Upper lobe of right lung (tissue), 1 donor: ENCODE data around the gene YAP1. TPM values are rescaled to one million over a fixed set of nuclear protein-coding genes. Genes with fewer than 3 reads are reported as not detected.
A peak's percentile ranks its signal among the peaks of the same experiment; 100 is the strongest.

Source experiments
- ATAC-seq: fragments of 200-7000 bp; cut with Tn5 transposase; one replicate; pipeline ENCODE4 v1.9.1; 2020; ENCODE audit warnings: mild to moderate bottlenecking, moderate library complexity
- DNase-seq: peaks from one replicate; pipeline ENCODE4 v3.0.0-alpha.2; 2020
- H3K27ac ChIP-seq: fragments of 200-600 bp; one replicate; pipeline ENCODE4 v1.8.0; 2022
- H3K27me3 ChIP-seq: fragments of 200-600 bp; one replicate; pipeline ENCODE4 v1.8.0; 2022; ENCODE audit warnings: mild to moderate bottlenecking
- H3K36me3 ChIP-seq: fragments of 200-600 bp; one replicate; pipeline ENCODE4 v1.8.0; 2022
- H3K4me1 ChIP-seq: fragments of 200-600 bp; one replicate; pipeline ENCODE4 v1.8.0; 2022
- H3K4me3 ChIP-seq: fragments of 200-600 bp; one replicate; pipeline ENCODE4 v1.8.0; 2022; ENCODE audit warnings: mild to moderate bottlenecking
- H3K9me3 ChIP-seq: fragments of 200-600 bp; one replicate; pipeline ENCODE4 v1.8.0; 2022
- CTCF ChIP-seq: fragments of 200-600 bp; IDR thresholded peaks from one replicate; pipeline ENCODE4 v1.8.0; 2022; ENCODE audit warnings: antibody characterized with exemption
- intact Hi-C: fragments of 100-400 bp; cut with DNase I; formaldehyde crosslinking; loops from one replicate; pipeline ENCODE4 v1.11.0; 2022
- total RNA-seq: library from RNA; stranded (reverse); fragmentation: NEBNext Ultra II Directional; extraction: Animal tissue kit (Norgen Biotek cat#: 25700); gene quantifications from one replicate; pipeline ENCODE4 v1.2.1, GENCODE V29; 2021
- donor health status: DM: no; HTN: yes; CAD: no; lungs with severe emphysema.

Gene YAP1
- total RNA-seq, 1 donor from 2014 or later: 127 TPM

GRCh38 chr11:102143867-102144266 lies 33.6 kb downstream of the YAP1 start:
- DNase-seq (no peak), ATAC-seq (no peak)
- Histone ChIP-seq H3K4me3 (no peak overlapping the region), H3K9me3 (no peaks in the 10 kb centered on the region), H3K27me3 (no peaks in the 10 kb centered on the region), H3K27ac (no peak overlapping the region), H3K4me1 (peaks cover 57% of the 10 kb centered on the region), H3K36me3 (no peaks in the 10 kb centered on the region)
- TF ChIP-seq CTCF: no peak
- intact Hi-C loops: no loop called here

GRCh38 chr11:102144357-102145355 lies 34.4 kb downstream of the YAP1 start:
- no peak for TF ChIP-seq CTCF
- Histone ChIP-seq H3K4me3 (no peak overlapping the region), H3K27me3 (no peaks in the 10 kb centered on the region), H3K4me1 (peaks cover 50% of the 10 kb centered on the region), H3K9me3 (no peaks in the 10 kb centered on the region), H3K36me3 (no peaks in the 10 kb centered on the region), H3K27ac (peak overlapping the region; percentile 4)
- ATAC-seq: peak; percentile 53
- no peak for DNase-seq
- intact Hi-C loops: no loop called here

- H3K27ac ChIP-seq: no peak overlapping the region
- no peaks in the 10 kb centered on the region for H3K9me3 ChIP-seq
- H3K4me3 ChIP-seq: no peak overlapping the region
- ATAC-seq: no peak
- no peak for TF ChIP-seq CTCF
- H3K4me1 ChIP-seq: peaks cover 45% of the 10 kb centered on the region
- H3K27me3 ChIP-seq: no peaks in the 10 kb centered on the region
- intact Hi-C loops: no loop called here
- no peak for DNase-seq
- H3K36me3 ChIP-seq: no peaks in the 10 kb centered on the region
These were observed 36.8 kb downstream of the YAP1 start for GRCh38 chr11:102147015-102147414.

- peaks cover 41% of the 10 kb centered on the region for H3K4me1 ChIP-seq
- no peak overlapping the region for H3K4me3 ChIP-seq
- ATAC-seq (no peak), DNase-seq (no peak)
- no peak overlapping the region for H3K27ac ChIP-seq
- TF ChIP-seq CTCF: no peak
- H3K36me3 ChIP-seq: no peaks in the 10 kb centered on the region
- H3K9me3 ChIP-seq: no peaks in the 10 kb centered on the region
- H3K27me3 ChIP-seq: no peaks in the 10 kb centered on the region
- intact Hi-C loops: no loop called here
These were observed 37.4 kb downstream of the YAP1 start for GRCh38 chr11:102147632-102148031.

GRCh38 chr11:102148059-102148458 lies 37.8 kb downstream of the YAP1 start:
- no peak overlapping the region for H3K4me3 ChIP-seq
- intact Hi-C loops: no loop called here
- H3K27ac ChIP-seq: no peak overlapping the region
- DNase-seq: no peak
- TF ChIP-seq CTCF: no peak
- no peaks in the 10 kb centered on the region for H3K36me3 ChIP-seq
- no peaks in the 10 kb centered on the region for H3K27me3 ChIP-seq
- no peak for ATAC-seq
- H3K4me1 ChIP-seq: peaks cover 37% of the 10 kb centered on the region
- no peaks in the 10 kb centered on the region for H3K9me3 ChIP-seq
